Left renal cortex interstitium (tissue), 4 donors: ENCODE measurements around the gene CYP46A1. TPM values are rescaled to one million over a fixed set of nuclear protein-coding genes. Genes with fewer than 3 reads are reported as not detected.

Experiments used
- DNase-seq, 4 donors: peaks; one replicate each; pipeline ENCODE4 v3.0.0-alpha.2; 2013; ENCODE audit warnings: low read depth in 4 of 4, low spot score in 2 of 4, missing footprints in 1 of 4
- polyA plus RNA-seq, 4 donors: library from polyadenylated mRNA; unstranded; fragments of 120-200 nt; gene quantifications; one replicate each; pipeline ENCODE4 v1.2.1, GENCODE V29; 2013; ENCODE audit not compliant: insufficient read length in 4 of 4

The CYP46A1 gene
- polyA plus RNA-seq, 4 donors: 1.4 to 4.4 (median 2.8) TPM

GRCh38 chr14:99672506-99673304 lies 11.4 kb upstream of the CYP46A1 start:
- no peak for DNase-seq

GRCh38 chr14:99673305-99674063 lies 10.6 kb upstream of the CYP46A1 start:
- no peak for DNase-seq

- no peak for DNase-seq
Observed at GRCh38 chr14:99674064-99674650, 9.9 kb upstream of the CYP46A1 start.

GRCh38 chr14:99674776-99675381 lies 9.2 kb upstream of the CYP46A1 start:
- DNase-seq: no peak

- DNase-seq: no peak
Observed at GRCh38 chr14:99675382-99675835, 8.7 kb upstream of the CYP46A1 start.

- DNase-seq: no peak
Observed at GRCh38 chr14:99675951-99676350, 8.1 kb upstream of the CYP46A1 start.

GRCh38 chr14:99676657-99677056 lies 7.4 kb upstream of the CYP46A1 start:
- DNase-seq: no peak

GRCh38 chr14:99677231-99678140 lies 6.6 kb upstream of the CYP46A1 start:
- DNase-seq: no peak

GRCh38 chr14:99678198-99678597 lies 5.9 kb upstream of the CYP46A1 start:
- DNase-seq: no peak

- DNase-seq: no peak
Observed at GRCh38 chr14:99679111-99679510, 5.0 kb upstream of the CYP46A1 start.

- no peak for DNase-seq
Observed at GRCh38 chr14:99679543-99679942, 4.6 kb upstream of the CYP46A1 start.

- DNase-seq: no peak
Observed at GRCh38 chr14:99679996-99680395, 4.1 kb upstream of the CYP46A1 start.

GRCh38 chr14:99681101-99681831 lies 2.8 kb upstream of the CYP46A1 start:
- DNase-seq: no peak

- DNase-seq: no peak
Observed at GRCh38 chr14:99681832-99682148, 2.3 kb upstream of the CYP46A1 start.

GRCh38 chr14:99682809-99683618 lies 1.1 kb upstream of the CYP46A1 start:
- peak in 2 of 4 donors; percentile 55 to 69 for DNase-seq

GRCh38 chr14:99684410-99684934 lies 374 bp downstream of the CYP46A1 start:
- no peak for DNase-seq

- DNase-seq: no peak
Observed at GRCh38 chr14:99685151-99685591, 1.1 kb downstream of the CYP46A1 start.

GRCh38 chr14:99685596-99685995 lies 1.5 kb downstream of the CYP46A1 start:
- DNase-seq: no peak
